K562 (cell line): ENCODE measurements around the gene HLA-F. TPM values are rescaled to one million over a fixed set of nuclear protein-coding genes. Genes with fewer than 3 reads are reported as not detected.
A peak's percentile ranks its signal among the peaks of the same experiment; 100 is the strongest.

Source experiments
- ATF1 ChIP-seq, 2 experiments: fragments of 450-650 bp in 1 of 2; IDR thresholded peaks; 2 replicates each; pipeline ENCODE4 v1.6.1; 2016; ENCODE audit warnings: missing compliant biosample characterization in 1 of 2, missing genetic modification characterization in 1 of 2
- EHMT2 ChIP-seq: fragments of 450-650 bp; IDR thresholded peaks from 2 replicates; pipeline ENCODE4 v1.6.1; 2018; ENCODE audit warnings: antibody characterized with exemption
- KDM1A ChIP-seq, 2 experiments: fragments of 450-650 bp; IDR thresholded peaks; 2 replicates each; pipeline ENCODE4 v1.6.1; 2016; ENCODE audit warnings: mild to moderate bottlenecking in 2 of 2
- MEIS2 ChIP-seq: fragments of 450-650 bp; IDR thresholded peaks from 2 replicates; pipeline ENCODE4 v1.6.1; 2014; ENCODE audit warnings: mild to moderate bottlenecking; ENCODE audit not compliant: partially characterized antibody
- MIER1 ChIP-seq: fragments of 450-650 bp; IDR thresholded peaks from 2 replicates; pipeline ENCODE4 v1.6.1; 2016; ENCODE audit warnings: antibody characterized with exemption, mild to moderate bottlenecking, low read depth
- NEUROD1 ChIP-seq: fragments of 150-350 bp; IDR thresholded peaks from 2 replicates; pipeline ENCODE4 v1.6.1; 2014; ENCODE audit warnings: borderline replicate concordance, low read length, low read depth; ENCODE audit not compliant: partially characterized antibody
- PHF20 ChIP-seq: fragments of 450-650 bp; IDR thresholded peaks from 2 replicates; pipeline ENCODE4 v1.6.1; 2018; ENCODE audit not compliant: partially characterized antibody
- POU5F1 ChIP-seq: fragments of 150-350 bp; IDR thresholded peaks from 2 replicates; pipeline ENCODE4 v1.6.1; 2014; ENCODE audit warnings: borderline replicate concordance, low read length, low read depth, mild to moderate bottlenecking; ENCODE audit not compliant: partially characterized antibody
- polyA plus RNA-seq, 8 experiments: library from polyadenylated mRNA; depleted of rRNA in 4 of 8; stranded (reverse) in 5 of 8; unstranded in 3 of 8; fragments of >200 nt; fragmentation: Nextera tagmentation in 2 of 8; fragmentation: Illumina TruSeq in 1 of 8; extraction: Ambion mirVana in 2 of 8; extraction: Trizol in 1 of 8; gene quantifications; 2 replicates each; pipeline versions ENCODE4 v1.2.1 to v1.2.3, GENCODE V29; 2011 to 2014; ENCODE audit warnings: inconsistent platforms in 1 of 8, missing spikeins in 1 of 8
- total RNA-seq, 7 experiments: library from RNA; depleted of rRNA in 6 of 7; stranded (reverse); fragments of >200 nt in 6 of 7; fragmentation: Illumina TruSeq in 2 of 7; extraction: Trizol in 2 of 7; gene quantifications; 2 replicates each; pipeline versions ENCODE4 v1.2.1 to v1.2.3, GENCODE V29; 2011 to 2021; ENCODE audit warnings: low replicate concordance in 1 of 7
- TF ChIP-seq, protein P1 (sequence below), 2 experiments: fragments of 450-650 bp; formaldehyde crosslinking in 1 of 2; IDR thresholded peaks; 2 replicates each; pipeline versions ENCODE4 v1.4.0 to v1.6.1; 2014 to 2020; ENCODE audit warnings: mild to moderate bottlenecking in 2 of 2, borderline replicate concordance in 1 of 2, low read depth in 1 of 2
- TF ChIP-seq, protein P2 (sequence below): sonication (generic); formaldehyde crosslinking; IDR thresholded peaks from 2 replicates; pipeline ENCODE4 v1.8.0; 2023; ENCODE audit warnings: mild to moderate bottlenecking, missing genetic modification reagents

HLA-F gene
- total and polyA plus RNA-seq, 9 of the 15 experiments (the other 6 are each of a cell fraction or from before 2014, with no cell fraction given) = 0.40 to 0.76 (median 0.46) TPM; not detected in 6

DNA sequence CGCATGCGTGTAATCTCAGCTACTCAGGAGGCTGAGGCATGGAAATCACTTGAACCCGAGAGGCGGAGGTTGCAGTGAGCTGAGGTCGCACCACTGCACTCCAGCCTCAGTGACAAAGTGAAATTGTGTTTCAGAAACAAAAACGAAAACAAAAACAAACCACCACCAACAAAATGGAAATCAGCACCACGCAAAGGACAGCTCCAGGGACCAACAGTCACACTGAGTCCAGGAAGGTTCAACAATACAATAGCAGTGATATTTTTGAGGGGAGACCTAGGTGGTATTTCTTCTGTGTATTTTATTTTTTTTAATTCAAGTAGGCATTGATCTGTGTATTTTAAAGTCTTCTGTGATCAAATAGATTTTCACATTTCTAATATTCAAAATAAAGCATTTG lies 9.8 kb downstream of the HLA-F start (continued):
- TF ChIP-seq ATF1 (CRISPR knock-in tag; IDR thresholded peaks at IDR 0.05) = no peak
- TF ChIP-seq ATF1 (tag; IDR thresholded peaks at IDR 0.05) = no peak
- TF ChIP-seq MIER1 = peak; percentile 77; the same call in 1 of the 2 replicates
- TF ChIP-seq KDM1A (IDR thresholded peaks at IDR 0.05) = no peak
- TF ChIP-seq EHMT2 = peak; percentile 81
- TF ChIP-seq, protein P1, sequence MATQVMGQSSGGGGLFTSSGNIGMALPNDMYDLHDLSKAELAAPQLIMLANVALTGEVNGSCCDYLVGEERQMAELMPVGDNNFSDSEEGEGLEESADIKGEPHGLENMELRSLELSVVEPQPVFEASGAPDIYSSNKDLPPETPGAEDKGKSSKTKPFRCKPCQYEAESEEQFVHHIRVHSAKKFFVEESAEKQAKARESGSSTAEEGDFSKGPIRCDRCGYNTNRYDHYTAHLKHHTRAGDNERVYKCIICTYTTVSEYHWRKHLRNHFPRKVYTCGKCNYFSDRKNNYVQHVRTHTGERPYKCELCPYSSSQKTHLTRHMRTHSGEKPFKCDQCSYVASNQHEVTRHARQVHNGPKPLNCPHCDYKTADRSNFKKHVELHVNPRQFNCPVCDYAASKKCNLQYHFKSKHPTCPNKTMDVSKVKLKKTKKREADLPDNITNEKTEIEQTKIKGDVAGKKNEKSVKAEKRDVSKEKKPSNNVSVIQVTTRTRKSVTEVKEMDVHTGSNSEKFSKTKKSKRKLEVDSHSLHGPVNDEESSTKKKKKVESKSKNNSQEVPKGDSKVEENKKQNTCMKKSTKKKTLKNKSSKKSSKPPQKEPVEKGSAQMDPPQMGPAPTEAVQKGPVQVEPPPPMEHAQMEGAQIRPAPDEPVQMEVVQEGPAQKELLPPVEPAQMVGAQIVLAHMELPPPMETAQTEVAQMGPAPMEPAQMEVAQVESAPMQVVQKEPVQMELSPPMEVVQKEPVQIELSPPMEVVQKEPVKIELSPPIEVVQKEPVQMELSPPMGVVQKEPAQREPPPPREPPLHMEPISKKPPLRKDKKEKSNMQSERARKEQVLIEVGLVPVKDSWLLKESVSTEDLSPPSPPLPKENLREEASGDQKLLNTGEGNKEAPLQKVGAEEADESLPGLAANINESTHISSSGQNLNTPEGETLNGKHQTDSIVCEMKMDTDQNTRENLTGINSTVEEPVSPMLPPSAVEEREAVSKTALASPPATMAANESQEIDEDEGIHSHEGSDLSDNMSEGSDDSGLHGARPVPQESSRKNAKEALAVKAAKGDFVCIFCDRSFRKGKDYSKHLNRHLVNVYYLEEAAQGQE (IDR thresholded peaks at IDR 0.05; ENCODE audit: borderline replicate concordance) = peak; percentile 79
- TF ChIP-seq, protein P1 (CRISPR knock-in tag; IDR thresholded peaks at IDR 0.05; ENCODE audit: low read depth) = no peak
- no peak for TF ChIP-seq NEUROD1
- TF ChIP-seq POU5F1 = no peak
- no peak for TF ChIP-seq PHF20
- TF ChIP-seq MEIS2 = no peak
- TF ChIP-seq, protein P2, sequence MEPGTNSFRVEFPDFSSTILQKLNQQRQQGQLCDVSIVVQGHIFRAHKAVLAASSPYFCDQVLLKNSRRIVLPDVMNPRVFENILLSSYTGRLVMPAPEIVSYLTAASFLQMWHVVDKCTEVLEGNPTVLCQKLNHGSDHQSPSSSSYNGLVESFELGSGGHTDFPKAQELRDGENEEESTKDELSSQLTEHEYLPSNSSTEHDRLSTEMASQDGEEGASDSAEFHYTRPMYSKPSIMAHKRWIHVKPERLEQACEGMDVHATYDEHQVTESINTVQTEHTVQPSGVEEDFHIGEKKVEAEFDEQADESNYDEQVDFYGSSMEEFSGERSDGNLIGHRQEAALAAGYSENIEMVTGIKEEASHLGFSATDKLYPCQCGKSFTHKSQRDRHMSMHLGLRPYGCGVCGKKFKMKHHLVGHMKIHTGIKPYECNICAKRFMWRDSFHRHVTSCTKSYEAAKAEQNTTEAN (CRISPR knock-in tag) = no peak
